BJ (cell line): ENCODE data around the gene JRKL. TPM values are rescaled to one million over a fixed set of nuclear protein-coding genes. Genes with fewer than 3 reads are reported as not detected.
"Not testable (repeated sequence)": the region's sequence is repeated elsewhere in the genome, so short reads cannot be mapped to it uniquely, and the experiment has no call there.

Experiments
- CTCF ChIA-PET: fragments of 350-600 bp; formaldehyde crosslinking; extraction: SDS; loops from one replicate; lab custom pipeline; 2021; ENCODE audit warnings: antibody characterized with exemption, inconsistent platforms; lab: Yijun Ruan, JAX
- POLR2A ChIA-PET: fragments of 300-600 bp; sonication (Branson Sonifier 250); formaldehyde crosslinking; extraction: SDS; loops from one replicate; lab custom pipeline; 2021; ENCODE audit warnings: antibody characterized with exemption; lab: Charles Lee
- DNase-seq: peaks from one replicate; pipeline ENCODE4 v3.0.0-alpha.2; 2011; ENCODE audit warnings: low read depth
- H3K27me3 ChIP-seq: 2 replicates; pipeline ENCODE4 v1.6.0; 2011; ENCODE audit warnings: low read length; ENCODE audit not compliant: control insufficient read depth, insufficient read depth
- H3K36me3 ChIP-seq: 2 replicates; pipeline ENCODE4 v1.5.1; 2011; ENCODE audit warnings: low read length; ENCODE audit not compliant: control insufficient read depth, insufficient read depth
- H3K4me3 ChIP-seq: 2 replicates; pipeline ENCODE4 v1.5.1; 2011; ENCODE audit warnings: low read depth, mild to moderate bottlenecking, control low read depth, low read length
- CTCF ChIP-seq: IDR thresholded peaks from 2 replicates; pipeline ENCODE4 v1.5.1; 2011; ENCODE audit warnings: low read depth, mild to moderate bottlenecking, control low read depth, inconsistent platforms, low read length, moderate library complexity; ENCODE audit not compliant: insufficient read depth
- polyA plus RNA-seq: library from polyadenylated mRNA; depleted of rRNA; stranded (reverse); fragments of >200 nt; gene quantifications from 2 replicates; pipeline ENCODE4 v1.2.3, GENCODE V29; 2011; rRNA removed
- small RNA-seq: library from RNA; depleted of rRNA; stranded (forward); fragments of <200 nt; gene quantifications from one replicate; pipeline ENCODE3, GENCODE V24; 2012; ENCODE audit warnings: low replicate concordance, low read depth; ENCODE audit not compliant: insufficient read length

JRKL gene
- polyA plus RNA-seq, 1 experiment = 2.9 TPM

GRCh38 chr11:96412761-96413381 is 23.1 kb downstream of the JRKL start:
- POLR2A ChIA-PET = interaction anchor here (0.7 kb wide), 1 partner anchor 80 kb away, joined by 3 read pairs; no protein-coding TSS in a partner anchor
- no peaks in the 10 kb centered on the region for H3K36me3 ChIP-seq
- no peak for DNase-seq
- CTCF ChIA-PET = no interaction called here
- H3K27me3 ChIP-seq = no peaks in the 10 kb centered on the region; the same call in 1 of the 2 replicates
- H3K4me3 ChIP-seq = no peak overlapping the region
- TF ChIP-seq CTCF = no peak

- H3K27me3 ChIP-seq = no peaks in the 10 kb centered on the region; the same call in 1 of the 2 replicates
- H3K36me3 ChIP-seq = no peaks in the 10 kb centered on the region
- no peak for TF ChIP-seq CTCF
- DNase-seq = no peak
- ChIA-PET CTCF (interaction anchor here (0.8 kb wide), 1 partner anchor 11 kb away, joined by 4 read pairs; no protein-coding TSS in a partner anchor), POLR2A (interaction anchor here (0.7 kb wide), 1 partner anchor 81 kb away, joined by 3 read pairs; no protein-coding TSS in a partner anchor)
- no peak overlapping the region for H3K4me3 ChIP-seq
These were observed 23.6 kb downstream of the JRKL start for GRCh38 chr11:96413408-96413807.

- Histone ChIP-seq H3K4me3 (no peak overlapping the region), H3K36me3 (no peaks in the 10 kb centered on the region), H3K27me3 (no peaks in the 10 kb centered on the region)
- no peak for TF ChIP-seq CTCF
- ChIA-PET CTCF (interaction anchor here (1.6 kb wide), 1 partner anchor 719 kb away, joined by 3 read pairs; no protein-coding TSS in a partner anchor), POLR2A (interaction anchor here (0.7 kb wide), 3 partner anchors 431 to 908 kb away, joined by 3 to 5 read pairs (median 3); no protein-coding TSS in a partner anchor)
- peak; percentile 31 for DNase-seq
These were observed 34.9 kb downstream of the JRKL start for GRCh38 chr11:96424693-96425092.

- Histone ChIP-seq H3K36me3 (no peaks in the 10 kb centered on the region), H3K27me3 (0 out of 2 replicates have a peak, but pooled peaks cover 3% of the 10 kb centered on the region), H3K4me3 (no peak overlapping the region)
- POLR2A ChIA-PET = no interaction called here
- no peak for TF ChIP-seq CTCF
- DNase-seq = no peak
- CTCF ChIA-PET = no interaction called here
These were observed 40.9 kb downstream of the JRKL start for GRCh38 chr11:96430668-96431067.

GRCh38 chr11:96432654-96433053 is 42.8 kb downstream of the JRKL start:
- CTCF ChIA-PET, H3K27me3 ChIP-seq, H3K4me3 ChIP-seq, DNase-seq, POLR2A ChIA-PET, H3K36me3 ChIP-seq: not testable (repeated sequence)

Small RNA genes within 50 kb of the gene (small RNA-seq; reads per million reads assigned to genes)
- not detected for gene MIR1260B

Other genes starting within 250 kb of the JRKL start
- gene MAML2, start 46.8 kb upstream of the JRKL start, polyA plus RNA-seq = 20.5 and 22.0 TPM in 2 replicates
- 4.6 and 10.6 TPM in 2 replicates for gene CCDC82, start 101 bp upstream of the JRKL start, polyA plus RNA-seq